ENCODE results near the gene KRT34. TPM values are rescaled to one million over a fixed set of nuclear protein-coding genes. Genes with fewer than 3 reads are reported as not detected.

Gene KRT34
- total RNA-seq, 1 donor from 2014 or later: not detected

- intact Hi-C loops (cut with micrococcal nuclease): no loop called here
- no peaks in the 10 kb centered on the region for H3K36me3 ChIP-seq
- peaks cover 19% of the 10 kb centered on the region for H3K9me3 ChIP-seq (replicated peaks)
- no peak for DNase-seq
- H3K4me1 ChIP-seq: no peaks in the 10 kb centered on the region
- peaks cover 73% of the 10 kb centered on the region for H3K27me3 ChIP-seq (ENCODE audit: low read depth)
- no peak overlapping the region for H3K4me3 ChIP-seq
- no peak overlapping the region for H3K27ac ChIP-seq (replicated peaks)
- TF ChIP-seq, protein P1, sequence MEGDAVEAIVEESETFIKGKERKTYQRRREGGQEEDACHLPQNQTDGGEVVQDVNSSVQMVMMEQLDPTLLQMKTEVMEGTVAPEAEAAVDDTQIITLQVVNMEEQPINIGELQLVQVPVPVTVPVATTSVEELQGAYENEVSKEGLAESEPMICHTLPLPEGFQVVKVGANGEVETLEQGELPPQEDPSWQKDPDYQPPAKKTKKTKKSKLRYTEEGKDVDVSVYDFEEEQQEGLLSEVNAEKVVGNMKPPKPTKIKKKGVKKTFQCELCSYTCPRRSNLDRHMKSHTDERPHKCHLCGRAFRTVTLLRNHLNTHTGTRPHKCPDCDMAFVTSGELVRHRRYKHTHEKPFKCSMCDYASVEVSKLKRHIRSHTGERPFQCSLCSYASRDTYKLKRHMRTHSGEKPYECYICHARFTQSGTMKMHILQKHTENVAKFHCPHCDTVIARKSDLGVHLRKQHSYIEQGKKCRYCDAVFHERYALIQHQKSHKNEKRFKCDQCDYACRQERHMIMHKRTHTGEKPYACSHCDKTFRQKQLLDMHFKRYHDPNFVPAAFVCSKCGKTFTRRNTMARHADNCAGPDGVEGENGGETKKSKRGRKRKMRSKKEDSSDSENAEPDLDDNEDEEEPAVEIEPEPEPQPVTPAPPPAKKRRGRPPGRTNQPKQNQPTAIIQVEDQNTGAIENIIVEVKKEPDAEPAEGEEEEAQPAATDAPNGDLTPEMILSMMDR (IDR thresholded peaks at IDR 0.05; ENCODE audit: borderline replicate concordance): no peak
Measured at GRCh38 chr17:41340494-41340893, 41.6 kb downstream of the KRT34 start.

DNA sequence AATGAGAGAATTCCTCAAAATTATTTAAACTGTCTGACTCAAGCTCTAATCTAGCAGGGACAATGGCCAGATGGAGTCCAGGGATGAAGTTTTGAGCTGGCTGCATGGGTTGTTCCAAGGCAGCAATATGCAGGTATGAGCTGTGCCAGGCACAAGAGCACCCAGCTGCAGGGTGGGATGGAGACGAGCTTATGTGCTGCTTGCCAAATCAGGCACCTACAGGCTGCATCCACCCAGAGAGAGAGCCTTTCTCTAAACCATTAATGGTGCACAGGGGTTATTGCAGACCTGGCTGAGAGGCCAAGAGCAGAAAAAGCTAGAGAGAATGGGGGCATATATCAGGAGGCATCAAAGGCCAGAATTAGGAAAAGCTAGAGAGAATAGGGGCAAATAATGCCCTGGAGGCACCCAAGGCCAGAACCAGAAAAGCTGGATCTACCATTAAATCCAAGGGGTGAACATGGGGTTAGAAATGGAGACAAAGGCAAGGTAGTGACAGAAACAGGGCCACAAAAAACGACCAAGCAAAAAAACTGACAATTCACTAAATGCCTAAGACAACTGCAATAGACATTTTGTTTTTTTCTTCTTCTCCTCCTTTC, 42.4 kb downstream of the KRT34 start:
- Histone ChIP-seq H3K4me3 (no peak overlapping the region), H3K36me3 (no peaks in the 10 kb centered on the region), H3K27ac (replicated peaks) (no peak overlapping the region), H3K4me1 (no peaks in the 10 kb centered on the region), H3K9me3 (replicated peaks) (peaks cover 19% of the 10 kb centered on the region), H3K27me3 (ENCODE audit: low read depth) (peaks cover 76% of the 10 kb centered on the region)
- no peak for DNase-seq
- TF ChIP-seq, protein P1 (IDR thresholded peaks at IDR 0.05; ENCODE audit: borderline replicate concordance): no peak
- intact Hi-C loops (cut with micrococcal nuclease): no loop called here

DNA sequence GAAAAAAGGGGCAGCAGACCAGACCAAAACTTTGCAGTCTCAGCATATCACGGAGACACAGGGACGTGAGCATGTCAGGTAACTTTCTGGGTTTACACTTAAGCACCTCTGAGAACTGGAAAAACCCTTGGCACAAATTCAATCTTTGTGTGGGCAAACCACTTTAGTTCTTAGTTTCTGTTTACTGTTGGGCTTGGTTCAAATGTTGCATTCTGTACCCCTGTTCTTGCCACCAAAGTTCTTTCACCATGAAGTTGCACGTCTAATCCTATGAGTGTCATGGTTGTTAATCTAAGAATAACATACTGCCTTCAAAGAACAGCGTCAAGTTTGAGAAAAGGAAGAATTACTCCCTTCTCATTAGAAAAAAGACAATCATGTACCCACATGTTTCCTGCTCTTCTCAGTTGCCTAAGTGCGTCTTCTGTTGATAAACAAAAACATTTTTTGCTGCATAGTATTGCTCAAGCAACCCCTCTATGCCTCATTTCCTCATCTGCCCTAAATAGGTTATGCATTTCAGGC, 43.1 kb downstream of the KRT34 start:
- no peak for DNase-seq
- Histone ChIP-seq H3K27me3 (ENCODE audit: low read depth) (peaks cover 77% of the 10 kb centered on the region), H3K36me3 (no peaks in the 10 kb centered on the region), H3K27ac (replicated peaks) (no peak overlapping the region), H3K4me3 (no peak overlapping the region), H3K9me3 (replicated peaks) (peaks cover 19% of the 10 kb centered on the region), H3K4me1 (no peaks in the 10 kb centered on the region)
- intact Hi-C loops (cut with micrococcal nuclease): no loop called here
- TF ChIP-seq, protein P1 (IDR thresholded peaks at IDR 0.05; ENCODE audit: borderline replicate concordance): no peak

DNA sequence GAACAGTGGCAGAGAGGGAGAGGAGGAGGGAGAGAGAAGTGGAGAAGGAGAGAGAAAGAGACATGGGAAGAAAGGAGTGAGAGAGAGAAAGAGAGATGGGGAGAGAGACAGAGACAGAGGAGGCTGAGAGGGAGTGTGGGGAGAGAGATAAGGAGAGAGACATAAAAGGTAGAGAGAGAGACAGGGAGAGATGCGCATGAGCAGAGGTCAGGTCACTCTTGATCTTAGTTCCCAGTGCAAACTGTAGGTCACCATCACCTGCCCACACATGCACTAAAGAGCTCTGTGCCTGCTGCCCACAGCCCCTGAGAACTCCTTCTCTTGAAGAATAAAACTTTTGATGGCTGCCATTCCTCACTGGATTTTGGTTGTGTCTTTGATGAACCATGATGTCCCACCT, 46.4 kb downstream of the KRT34 start:
- TF ChIP-seq, protein P1 (IDR thresholded peaks at IDR 0.05; ENCODE audit: borderline replicate concordance): no peak
- intact Hi-C loops (cut with micrococcal nuclease): no loop called here

GRCh38 chr17:41334385-41335305, 47.5 kb downstream of the KRT34 start:
- TF ChIP-seq, protein P1 (IDR thresholded peaks at IDR 0.05; ENCODE audit: borderline replicate concordance): no peak
- Histone ChIP-seq H3K27ac (replicated peaks) (no peak overlapping the region), H3K9me3 (replicated peaks) (no peaks in the 10 kb centered on the region), H3K4me3 (no peak overlapping the region), H3K27me3 (ENCODE audit: low read depth) (peaks cover 80% of the 10 kb centered on the region), H3K36me3 (no peaks in the 10 kb centered on the region), H3K4me1 (no peaks in the 10 kb centered on the region)
- intact Hi-C loops (cut with micrococcal nuclease): no loop called here
- DNase-seq: no peak

More for the DNA sequence above, 46.4 kb downstream of the KRT34 start:
- Histone ChIP-seq H3K36me3 (no peaks in the 10 kb centered on the region), H3K27me3 (ENCODE audit: low read depth) (peaks cover 84% of the 10 kb centered on the region), H3K4me1 (no peaks in the 10 kb centered on the region), H3K9me3 (replicated peaks) (no peaks in the 10 kb centered on the region), H3K27ac (replicated peaks) (no peak overlapping the region), H3K4me3 (no peak overlapping the region)
- no peak for DNase-seq
